GM19023 (cell line): ENCODE measurements around the gene ABCC8.

Experiments
- ATAC-seq: cut with Tn5 transposase; IDR thresholded peaks from one replicate; pipeline ENCODE4 v1.9.1; 2021; ENCODE audit warnings: mild to moderate bottlenecking, moderate library complexity; ENCODE audit not compliant: unreplicated experiment

ABCC8 gene

DNA sequence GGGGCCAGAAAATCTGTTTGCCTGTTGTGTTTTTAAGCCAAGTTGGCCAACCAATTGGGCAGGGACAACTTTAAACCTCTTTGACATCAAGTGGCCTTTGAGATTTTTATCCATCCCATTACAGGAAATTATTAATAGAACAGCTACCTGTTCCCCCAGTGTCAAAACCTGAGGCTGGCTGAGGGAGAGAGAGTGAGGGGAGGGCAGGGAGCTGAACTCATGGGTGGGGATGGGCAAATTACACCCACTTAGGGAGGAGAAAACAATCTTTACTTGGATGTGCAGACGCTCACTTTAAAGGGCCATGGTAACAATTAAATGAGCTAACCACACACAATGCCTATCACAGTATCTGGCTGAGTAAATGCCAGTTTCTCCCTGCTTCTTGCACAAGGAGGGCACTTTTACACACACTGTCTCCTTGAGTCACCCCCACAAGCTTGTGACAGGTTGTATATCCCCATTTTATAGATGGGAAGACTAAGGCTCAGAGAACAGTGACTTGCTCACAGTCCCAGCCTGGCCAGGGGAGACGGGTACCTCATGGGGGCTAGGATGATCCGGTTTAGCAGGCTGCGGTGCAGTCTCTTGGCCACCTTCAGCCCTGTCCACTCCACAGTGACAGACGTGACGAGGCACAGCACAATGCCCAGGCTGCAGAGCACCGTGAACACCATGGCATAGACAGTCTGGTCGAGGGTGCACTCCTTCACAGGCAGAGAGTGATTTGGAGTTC, 70.4 kb downstream of the ABCC8 start:
- ATAC-seq: no peak

DNA sequence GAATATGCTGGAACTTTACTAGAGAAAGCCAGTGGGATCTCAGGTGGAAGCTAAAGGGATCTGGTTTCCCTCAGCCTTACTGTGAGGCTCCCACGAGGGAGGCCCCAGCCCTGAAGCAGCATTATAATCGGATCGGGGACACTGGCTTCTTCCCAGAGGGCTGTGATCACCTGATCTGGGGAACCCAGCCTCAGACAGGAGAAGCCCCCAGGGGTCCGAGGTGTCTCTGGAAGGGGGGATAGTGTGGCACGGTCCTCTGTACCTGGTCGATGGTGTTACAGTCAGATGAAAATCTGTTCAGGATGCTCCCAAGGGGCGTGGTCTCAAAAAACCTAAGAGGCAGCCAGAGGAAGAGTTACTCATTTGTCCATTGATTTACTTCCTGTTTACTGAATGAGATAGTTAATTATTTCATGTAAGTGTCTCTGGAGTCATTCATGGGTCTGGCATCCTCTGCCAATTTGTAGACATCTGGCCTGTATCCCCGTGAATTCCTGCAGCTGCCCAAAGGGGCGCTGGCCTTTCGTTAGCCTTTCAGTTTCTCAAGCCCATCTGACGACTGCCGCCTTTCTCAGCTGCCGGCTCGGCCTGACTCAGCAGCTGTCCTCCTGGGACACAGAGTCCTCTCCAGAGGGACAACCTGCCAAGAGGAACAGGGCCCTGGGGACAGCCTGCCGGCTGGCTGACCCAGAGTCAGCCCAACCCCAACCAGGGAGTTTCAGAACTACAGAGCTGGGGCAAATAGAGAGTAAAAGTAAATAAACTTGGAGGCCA, 71.2 kb downstream of the ABCC8 start:
- no peak for ATAC-seq

DNA sequence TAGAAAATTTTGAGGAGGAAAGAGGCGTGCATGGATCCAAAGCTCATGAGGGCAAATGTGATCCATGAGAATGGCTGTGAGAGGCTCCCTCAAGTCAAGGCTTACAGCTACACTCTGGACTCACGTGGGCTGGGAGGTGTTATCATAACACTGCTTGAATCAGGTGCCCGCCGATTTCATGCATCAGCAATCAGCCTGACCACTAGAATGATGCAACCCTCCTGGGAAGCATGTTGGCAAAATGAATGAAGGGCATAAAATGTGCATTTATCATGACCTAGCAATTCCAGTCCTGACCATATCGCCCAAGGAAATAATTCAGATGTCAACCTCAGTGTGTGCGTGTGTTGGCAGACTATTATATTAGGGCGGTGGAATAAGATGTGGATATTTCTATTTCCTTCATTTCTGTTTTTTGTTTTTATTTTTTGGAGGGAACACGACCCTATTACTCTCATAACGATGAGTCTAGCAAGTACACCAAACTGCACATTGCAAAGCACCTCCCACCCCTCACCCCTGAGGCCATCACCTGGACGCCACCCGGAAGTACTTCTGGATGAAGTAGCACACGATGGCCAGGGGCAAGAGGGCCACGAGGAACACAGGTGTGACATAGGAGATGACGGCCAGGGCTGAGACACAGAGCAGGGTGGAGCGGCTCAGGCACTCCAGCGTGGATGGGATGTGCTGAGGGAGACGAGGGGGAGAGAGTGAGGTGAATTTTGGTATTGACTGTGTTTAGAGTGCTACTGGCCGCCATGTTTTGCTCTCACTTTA, 72.5 kb downstream of the ABCC8 start:
- ATAC-seq: no peak

DNA sequence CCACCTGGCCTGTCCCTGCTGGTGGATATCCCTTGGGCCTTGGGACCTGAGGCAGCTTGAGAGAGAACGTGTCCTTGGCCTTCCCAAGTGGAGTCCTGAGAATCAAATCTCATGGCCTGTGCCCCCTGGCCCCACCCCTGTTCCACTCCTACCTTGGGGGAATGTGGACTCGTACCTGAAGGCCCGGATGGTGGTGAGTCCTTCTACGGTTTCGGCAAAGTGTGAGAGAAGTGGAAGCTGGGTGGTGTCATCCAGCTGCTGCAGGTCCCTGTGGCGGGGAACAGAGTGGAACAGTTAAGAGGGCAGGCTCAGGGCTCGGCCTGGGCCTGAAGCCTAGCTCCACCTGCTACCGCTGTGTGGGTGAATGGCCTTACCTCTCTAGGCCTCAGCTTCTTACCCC, 74.2 kb downstream of the ABCC8 start:
- no peak for ATAC-seq

DNA sequence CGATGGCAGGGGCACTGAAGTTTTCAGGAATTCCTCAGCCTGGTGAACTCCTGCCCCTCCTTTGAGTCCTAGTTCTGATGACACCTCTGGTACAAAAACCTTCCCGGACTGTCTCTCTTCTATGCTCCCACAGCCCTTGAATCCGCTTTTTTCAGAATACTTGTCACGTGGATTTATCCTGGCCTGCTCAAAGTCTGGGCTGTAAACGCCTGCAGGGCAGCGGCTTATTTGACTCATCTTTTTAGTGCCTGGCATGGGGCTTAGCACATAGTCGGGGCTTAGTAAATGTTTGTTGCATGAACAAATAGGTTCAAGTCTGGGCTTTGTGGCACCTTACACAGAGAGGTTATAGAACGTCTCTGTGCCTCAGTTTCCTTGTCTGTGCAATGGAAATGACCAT, 74.8 kb downstream of the ABCC8 start:
- no peak for ATAC-seq

DNA sequence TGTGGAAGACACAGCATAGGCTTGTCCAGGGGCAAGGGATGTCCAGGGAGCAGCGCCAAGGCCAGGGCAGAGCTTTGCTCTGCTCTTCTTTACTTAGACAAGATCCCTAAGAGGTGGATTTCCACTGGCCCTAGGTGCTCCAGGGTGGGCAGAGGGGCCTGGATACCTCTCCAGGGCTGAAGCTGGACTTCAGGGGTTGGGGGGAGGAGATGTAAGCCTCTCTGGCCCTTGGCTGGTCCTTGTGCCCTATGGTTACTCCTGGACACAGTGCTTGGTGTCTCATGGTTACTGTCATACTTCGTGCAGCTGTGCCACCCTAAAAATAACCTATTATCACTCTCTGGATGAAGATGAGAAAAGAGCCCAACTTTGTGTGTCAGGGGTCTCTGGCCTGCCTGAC, 75.3 kb downstream of the ABCC8 start:
- no peak for ATAC-seq

DNA sequence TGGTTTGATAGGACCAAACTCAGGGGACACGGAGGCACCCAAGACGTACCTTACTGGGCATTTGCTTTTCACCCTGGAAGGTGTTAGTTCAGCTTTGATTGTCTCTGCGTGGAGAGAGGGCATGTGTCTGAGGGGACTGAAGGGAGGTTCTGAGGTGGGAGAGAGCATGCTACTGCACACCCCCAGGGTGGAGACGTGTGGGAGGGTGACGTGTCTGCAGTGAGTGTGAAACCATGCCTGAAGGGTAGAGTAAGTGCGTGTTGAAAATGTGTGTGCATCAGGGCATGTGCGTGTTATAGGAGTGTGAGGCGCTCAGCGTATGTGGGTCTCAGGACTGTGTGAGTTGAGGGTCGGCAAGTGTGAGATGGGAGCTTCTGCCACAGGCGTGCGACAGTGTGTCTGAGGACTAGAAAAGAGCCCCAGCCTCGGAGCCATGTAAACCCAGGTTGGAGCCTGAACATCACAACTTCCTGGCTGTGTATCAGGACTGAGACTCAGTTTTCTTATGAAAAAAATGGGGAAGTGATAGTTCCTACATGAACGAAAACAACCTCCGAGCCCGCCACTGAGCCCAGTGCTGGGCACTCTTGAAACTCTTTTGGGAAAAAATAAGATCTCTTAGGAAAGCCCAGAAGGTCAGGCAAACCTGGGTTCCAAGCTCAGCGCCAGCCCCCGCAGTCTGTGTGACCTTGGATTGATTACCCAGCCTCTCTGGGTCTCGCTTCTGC, 76.4 kb downstream of the ABCC8 start:
- no peak for ATAC-seq

DNA sequence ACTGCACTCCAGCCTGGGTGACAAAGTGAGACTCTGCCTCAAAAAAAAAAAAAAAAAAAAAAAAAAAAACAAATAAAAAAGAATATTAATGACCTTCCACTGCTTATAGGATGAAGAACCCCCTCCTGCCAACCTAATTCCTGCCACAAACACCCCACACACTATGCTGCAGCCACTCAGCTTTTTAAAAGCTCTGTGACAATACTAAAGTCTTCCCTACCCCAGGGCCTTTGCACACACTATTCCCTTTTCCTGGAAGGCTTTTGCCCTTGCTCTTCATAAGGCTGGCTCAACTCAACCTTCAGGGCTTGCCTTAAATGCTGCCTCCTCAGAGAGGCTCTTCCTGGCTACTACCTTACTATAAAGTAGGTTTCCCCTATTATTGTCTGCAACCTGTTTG, 77.4 kb downstream of the ABCC8 start:
- no peak for ATAC-seq

DNA sequence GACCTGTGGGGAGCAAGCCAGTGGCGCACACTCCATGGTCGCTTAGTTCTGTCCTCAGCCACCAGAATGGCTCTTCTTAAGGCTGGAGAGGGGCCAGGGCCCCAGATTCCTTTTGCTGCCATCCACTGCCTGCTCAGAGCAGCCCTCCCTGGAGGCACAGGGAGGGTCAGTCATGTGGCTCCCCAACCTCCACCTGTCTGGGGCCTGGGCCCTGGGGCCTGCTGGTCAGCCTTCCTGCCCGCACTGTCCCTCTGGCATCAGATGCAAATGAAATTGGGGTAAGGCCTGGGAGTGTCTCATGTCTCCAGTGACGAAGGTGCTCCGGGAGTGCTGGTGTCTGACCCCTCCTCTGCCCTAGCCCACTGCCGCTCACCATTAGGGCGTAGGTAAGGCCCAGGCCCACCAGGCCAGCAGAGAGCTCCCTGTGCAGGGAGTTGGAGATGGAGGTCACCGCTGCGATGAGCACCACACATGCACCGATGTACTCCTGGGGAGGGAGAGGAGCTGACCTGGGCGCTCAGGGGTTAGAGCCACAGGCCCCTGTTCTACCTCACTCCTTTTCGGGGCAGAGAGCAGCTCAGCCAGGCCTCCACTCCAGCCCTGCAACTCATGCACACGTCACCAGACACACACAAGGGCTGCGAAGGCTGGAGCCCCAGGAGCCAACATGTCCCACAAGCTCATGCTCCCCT, 79.2 kb downstream of the ABCC8 start:
- no peak for ATAC-seq

DNA sequence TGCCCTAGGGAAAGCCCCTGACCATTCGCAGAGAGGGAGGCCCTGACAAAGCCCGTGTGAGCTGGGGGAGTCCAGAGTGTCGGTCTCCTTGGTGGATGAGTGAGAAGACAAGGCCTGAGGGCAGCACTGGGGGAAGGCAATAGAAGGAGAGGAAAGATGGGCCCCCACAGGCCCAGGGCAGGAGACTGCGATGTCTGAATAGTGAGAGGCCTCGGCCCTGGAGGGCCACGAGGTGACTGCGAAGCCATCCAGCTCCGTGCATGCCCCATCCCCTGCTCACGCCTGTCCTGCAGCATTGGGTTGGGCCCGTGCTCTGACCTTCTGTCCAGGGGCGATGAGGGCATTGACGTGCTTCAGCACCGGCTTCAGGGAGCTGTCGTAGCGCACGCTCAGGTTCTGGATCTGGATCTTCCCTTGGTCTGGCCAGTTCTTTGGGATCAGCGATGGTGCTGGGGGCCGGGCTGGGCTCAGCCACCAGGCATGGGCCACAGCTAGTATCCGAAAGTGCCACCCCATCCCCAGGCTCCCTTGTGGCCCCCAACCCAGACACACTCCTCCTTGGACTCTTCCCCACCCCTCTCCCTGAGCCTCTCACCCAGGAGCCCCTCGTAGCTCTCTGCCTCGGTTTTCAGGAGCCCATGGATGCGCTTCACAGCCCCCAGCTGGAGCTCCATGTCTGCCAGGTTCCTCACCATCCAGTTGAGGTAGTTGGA, 79.9 kb downstream of the ABCC8 start:
- ATAC-seq: no peak

DNA sequence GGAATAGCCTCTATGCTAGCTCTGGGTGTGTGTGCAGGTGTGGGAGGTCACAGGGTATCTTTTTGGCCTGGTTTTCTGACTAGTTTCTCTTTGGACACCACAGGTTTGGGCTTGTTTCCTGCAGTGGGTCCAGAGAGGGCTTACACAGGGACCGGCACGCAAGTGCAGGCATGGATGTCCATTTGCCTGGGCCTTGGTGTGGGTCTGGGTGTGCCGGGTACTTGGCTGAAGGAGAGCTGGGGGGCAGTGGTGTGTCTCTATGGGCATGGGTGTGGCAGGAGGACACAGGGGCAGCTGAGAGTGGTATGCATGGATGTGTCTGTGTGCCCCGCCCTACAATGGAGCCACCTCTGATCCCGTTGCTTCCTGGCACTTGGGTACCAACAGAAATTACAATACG, 80.7 kb downstream of the ABCC8 start:
- ATAC-seq: no peak

DNA sequence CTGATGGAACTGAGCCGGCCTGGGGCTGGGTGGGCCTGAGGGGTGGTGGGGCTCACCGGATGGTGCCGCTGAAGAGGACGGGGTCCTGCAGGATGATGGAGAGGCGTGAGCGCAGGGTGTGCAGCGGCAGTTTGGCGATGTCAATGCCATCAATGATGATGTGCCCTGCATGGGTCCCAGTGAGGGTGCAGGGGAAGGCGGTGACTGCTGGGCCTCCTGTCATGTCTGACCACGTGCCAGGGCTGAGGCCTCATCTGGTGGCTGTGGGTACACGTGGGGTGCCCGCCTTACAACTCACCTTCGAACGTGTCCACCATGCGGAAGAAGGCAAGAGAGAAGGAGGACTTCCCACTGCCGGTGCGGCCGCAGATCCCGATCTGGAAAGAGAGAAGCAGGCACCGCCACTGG, 81.1 kb downstream of the ABCC8 start:
- ATAC-seq: no peak

DNA sequence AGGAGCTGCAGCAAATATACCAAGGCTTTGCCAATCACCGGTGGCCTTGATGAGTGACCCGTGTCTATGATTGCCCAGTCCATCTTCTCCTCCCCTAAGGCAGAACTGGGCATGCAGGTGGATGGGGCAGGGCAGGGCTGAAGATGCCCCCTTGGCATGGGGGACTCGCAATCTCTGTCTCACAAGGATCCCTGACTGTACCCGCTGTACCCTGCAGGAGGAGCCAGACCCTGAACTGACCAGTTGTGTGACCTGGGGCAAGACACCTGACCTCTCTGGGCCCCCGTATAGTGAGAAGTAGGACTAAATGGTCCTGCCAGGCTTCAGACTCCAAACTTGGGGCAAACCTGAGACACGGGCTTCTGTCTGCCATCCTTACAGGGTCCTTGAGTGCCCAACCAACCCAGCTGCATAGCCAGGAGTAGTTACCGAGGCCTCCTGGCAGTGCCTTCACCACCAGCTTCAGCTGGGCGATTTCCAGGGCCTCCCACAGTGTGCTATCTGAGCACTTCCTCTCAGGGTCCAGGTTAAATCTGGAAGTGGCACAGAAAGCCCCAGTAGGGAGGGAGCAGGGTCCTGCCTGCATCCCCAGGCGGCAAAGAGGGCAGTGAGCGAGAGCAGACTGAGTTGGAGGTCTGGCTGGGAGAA, 81.8 kb downstream of the ABCC8 start:
- ATAC-seq: no peak

DNA sequence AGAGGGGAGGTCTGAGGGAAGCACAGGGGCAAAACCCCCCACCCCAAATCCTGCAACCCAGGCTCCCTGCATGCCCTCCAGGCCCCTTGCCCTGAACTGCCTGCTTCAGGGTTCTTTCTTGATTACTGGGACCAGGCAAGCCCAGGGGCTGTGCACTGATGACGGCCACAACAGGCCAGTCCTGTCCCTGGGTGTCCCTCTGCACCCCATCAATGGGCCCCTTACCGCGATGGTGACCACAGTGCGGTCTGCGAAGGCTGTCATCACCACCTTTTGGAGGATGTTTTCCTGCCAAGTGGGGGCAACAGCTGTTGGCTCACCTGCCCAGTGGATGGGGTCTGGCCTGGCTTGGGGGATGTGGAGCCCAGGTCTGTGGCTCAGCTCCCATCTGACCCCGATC, 83.2 kb downstream of the ABCC8 start:
- no peak for ATAC-seq

DNA sequence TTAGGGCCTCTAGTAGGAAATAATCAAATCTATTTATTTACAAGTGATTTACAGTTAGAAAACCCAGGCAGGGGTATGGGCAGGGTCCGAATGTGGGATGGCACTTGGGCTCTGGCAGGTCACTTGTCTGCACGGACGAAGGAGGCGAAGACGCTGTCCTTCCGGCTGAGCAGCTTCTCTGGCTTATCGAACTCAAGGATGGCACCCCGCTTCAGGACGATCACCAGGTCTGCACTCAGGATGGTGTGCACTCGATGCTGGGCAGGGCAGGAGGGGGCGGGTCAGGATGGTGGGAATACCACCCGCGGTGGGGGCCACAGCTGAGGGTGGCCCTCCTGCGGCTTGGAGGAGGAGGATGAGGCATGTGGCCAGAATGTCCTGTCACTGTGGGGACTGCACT, 83.8 kb downstream of the ABCC8 start:
- no peak for ATAC-seq

DNA sequence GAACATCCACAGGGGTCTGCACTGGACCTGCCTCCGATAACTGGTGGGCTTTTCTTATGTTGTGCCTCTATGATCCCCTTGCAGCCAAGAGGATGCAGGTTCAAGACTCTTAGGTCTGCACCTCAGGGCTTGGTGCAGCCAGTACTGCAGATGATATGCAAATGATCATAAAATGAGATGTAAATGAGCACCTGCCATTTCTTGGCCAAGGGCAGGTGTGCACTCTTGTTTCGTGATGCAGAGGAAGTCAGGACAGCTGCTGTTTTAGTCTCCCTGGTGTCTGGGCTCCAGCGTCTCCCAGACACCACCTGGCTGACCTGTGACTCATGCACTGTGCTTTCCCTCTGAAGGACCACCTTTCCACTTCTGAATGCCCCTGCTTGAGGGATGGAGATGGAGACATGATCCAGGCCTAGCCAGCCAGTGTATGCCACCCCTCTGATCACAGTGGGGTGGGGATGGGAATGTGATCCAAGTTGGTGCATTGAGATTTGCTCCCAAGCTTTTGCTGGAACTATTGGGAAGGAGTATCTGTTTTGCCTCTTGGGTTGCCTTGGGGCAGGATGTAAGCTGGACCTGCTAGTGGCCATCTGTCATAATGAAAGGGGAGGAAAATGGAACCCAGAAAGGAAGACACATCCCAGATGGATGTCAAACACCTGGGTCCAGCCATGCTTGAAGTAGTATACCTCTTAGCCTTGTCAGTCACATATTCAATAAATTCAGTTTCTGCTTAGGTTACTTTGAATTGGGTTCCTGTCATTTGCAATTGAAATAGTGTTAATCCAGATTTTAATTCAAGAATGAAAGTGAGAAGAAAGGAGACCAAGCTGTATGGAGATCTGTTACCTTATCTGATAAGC, 84.9 kb downstream of the ABCC8 start:
- ATAC-seq: no peak

DNA sequence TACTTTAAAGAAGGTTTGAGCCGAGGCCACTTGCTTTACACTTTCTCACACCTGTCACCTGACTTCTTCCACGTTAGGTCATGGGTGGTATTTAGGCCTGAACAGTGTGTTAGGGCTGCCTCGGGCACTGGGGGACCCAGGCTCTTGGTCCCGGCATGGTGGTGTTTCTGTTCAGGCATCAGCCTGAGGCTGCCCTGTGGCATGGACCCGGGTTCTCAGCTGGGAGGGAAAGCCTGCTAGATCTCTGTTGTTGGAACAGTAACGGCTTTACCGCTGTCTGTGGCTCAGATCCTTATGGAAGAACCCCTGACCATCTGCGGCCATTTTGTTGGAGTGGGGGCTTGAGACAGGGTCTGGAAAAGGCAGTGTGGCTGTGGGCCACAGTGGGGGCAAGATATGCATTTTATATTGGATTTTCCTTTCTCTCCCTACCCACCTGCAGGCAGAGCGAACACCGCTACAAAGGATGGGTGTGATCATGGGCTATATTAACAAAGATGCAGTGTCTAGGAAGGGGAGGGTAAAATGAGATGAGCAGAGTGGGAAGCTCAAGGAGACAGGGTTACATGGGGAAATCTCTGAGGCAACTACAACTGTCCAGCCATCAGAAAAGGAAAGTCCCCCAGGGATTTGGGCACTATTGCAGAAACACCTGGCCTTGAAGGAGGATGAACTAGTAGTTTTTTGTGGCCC, 86.5 kb downstream of the ABCC8 start:
- no peak for ATAC-seq
